NK-92 (cell line): ENCODE results near the gene PAMR1.
"Not testable (repeated sequence)": the region's sequence is repeated elsewhere in the genome, so short reads cannot be mapped to it uniquely, and the experiment has no call there.

Source experiments
- DNase-seq: peaks from one replicate; lab custom pipeline; 2025; ENCODE audit not compliant: unreplicated experiment; lab: John Stamatoyannopoulos, UW

Gene PAMR1

GRCh38 chr11:35545391-35546003 is 20.1 kb upstream of the PAMR1 start:
- no peak for DNase-seq

- DNase-seq, result no peak
These were observed 18.1 kb upstream of the PAMR1 start for GRCh38 chr11:35543481-35543880.

- DNase-seq, result no peak
These were observed 16.4 kb upstream of the PAMR1 start for GRCh38 chr11:35541621-35542375.

GRCh38 chr11:35540526-35540925 is 15.1 kb upstream of the PAMR1 start:
- DNase-seq, result no peak

GRCh38 chr11:35539781-35540281 is 14.4 kb upstream of the PAMR1 start:
- no peak for DNase-seq

GRCh38 chr11:35539256-35539655 is 13.8 kb upstream of the PAMR1 start:
- no peak for DNase-seq

GRCh38 chr11:35536470-35536869 is 11.1 kb upstream of the PAMR1 start:
- DNase-seq, result no peak

- DNase-seq, result no peak
These were observed 5.8 kb upstream of the PAMR1 start for GRCh38 chr11:35531246-35531645.

GRCh38 chr11:35529971-35530495 is 4.6 kb upstream of the PAMR1 start:
- DNase-seq, result no peak

- no peak for DNase-seq
These were observed 965 bp upstream of the PAMR1 start for GRCh38 chr11:35526370-35526792.

GRCh38 chr11:35524780-35525179 is 636 bp downstream of the PAMR1 start:
- DNase-seq, result no peak

GRCh38 chr11:35523861-35524260 is 1.6 kb downstream of the PAMR1 start:
- no peak for DNase-seq

- no peak for DNase-seq
These were observed 2.1 kb downstream of the PAMR1 start for GRCh38 chr11:35523331-35523768.

GRCh38 chr11:35522091-35522490 is 3.3 kb downstream of the PAMR1 start:
- DNase-seq, result not testable (repeated sequence)

- DNase-seq, result no peak
These were observed 5.0 kb downstream of the PAMR1 start for GRCh38 chr11:35520376-35520775.

- no peak for DNase-seq
These were observed 6.7 kb downstream of the PAMR1 start for GRCh38 chr11:35518766-35519165.

- DNase-seq, result no peak
These were observed 7.9 kb downstream of the PAMR1 start for GRCh38 chr11:35517481-35517880.

GRCh38 chr11:35516403-35516802 is 9.0 kb downstream of the PAMR1 start:
- DNase-seq, result no peak

GRCh38 chr11:35515224-35515623 is 10.2 kb downstream of the PAMR1 start:
- DNase-seq, result no peak

- no peak for DNase-seq
These were observed 10.9 kb downstream of the PAMR1 start for GRCh38 chr11:35514481-35514880.

GRCh38 chr11:35511666-35512065 is 13.8 kb downstream of the PAMR1 start:
- DNase-seq, result no peak

GRCh38 chr11:35507688-35508087 is 17.7 kb downstream of the PAMR1 start:
- no peak for DNase-seq
